A172 (cell line): ENCODE data around the gene C7orf25. TPM values are rescaled to one million over a fixed set of nuclear protein-coding genes. Genes with fewer than 3 reads are reported as not detected.
"Not testable (repeated sequence)": the region's sequence is repeated elsewhere in the genome, so short reads cannot be mapped to it uniquely, and the experiment has no call there.

Source experiments
- DNase-seq: peaks from one replicate; pipeline ENCODE4 v3.0.0-alpha.2; 2015; ENCODE audit warnings: low spot score
- total RNA-seq: library from RNA; depleted of rRNA; stranded (reverse); fragments of >200 nt; shearing (Covaris generic); gene quantifications from 2 replicates; pipeline ENCODE4 v1.2.3, GENCODE V29; 2014

Gene C7orf25
- total RNA-seq, 1 experiment from 2014 or later = 46.5 TPM

- no peak for DNase-seq
Measured at GRCh38 chr7:42929449-42929848, 17.6 kb upstream of the C7orf25 start.

- no peak for DNase-seq
Measured at GRCh38 chr7:42928754-42929153, 16.9 kb upstream of the C7orf25 start.

- no peak for DNase-seq
Measured at GRCh38 chr7:42926204-42926603, 14.3 kb upstream of the C7orf25 start.

- no peak for DNase-seq
Measured at GRCh38 chr7:42925630-42926029, 13.8 kb upstream of the C7orf25 start.

- no peak for DNase-seq
Measured at GRCh38 chr7:42924223-42924838, 12.5 kb upstream of the C7orf25 start.

GRCh38 chr7:42922017-42922753 is 10.3 kb upstream of the C7orf25 start:
- no peak for DNase-seq

- no peak for DNase-seq
Measured at GRCh38 chr7:42915356-42915755, 3.5 kb upstream of the C7orf25 start.

GRCh38 chr7:42914421-42915045 is 2.7 kb upstream of the C7orf25 start:
- DNase-seq = peak; percentile 77

GRCh38 chr7:42914009-42914408 is 2.1 kb upstream of the C7orf25 start:
- DNase-seq = no peak

- DNase-seq = no peak
Measured at GRCh38 chr7:42913591-42913990, 1.7 kb upstream of the C7orf25 start.

- DNase-seq = no peak
Measured at GRCh38 chr7:42910306-42910705, 1.6 kb downstream of the C7orf25 start.

- no peak for DNase-seq
Measured at GRCh38 chr7:42907316-42907715, 4.6 kb downstream of the C7orf25 start.

GRCh38 chr7:42906181-42906580 is 5.7 kb downstream of the C7orf25 start:
- DNase-seq = no peak

- no peak for DNase-seq
Measured at GRCh38 chr7:42902331-42902730, 9.5 kb downstream of the C7orf25 start.

GRCh38 chr7:42900842-42901241 is 11.0 kb downstream of the C7orf25 start:
- DNase-seq = no peak

GRCh38 chr7:42893346-42894240 is 18.3 kb downstream of the C7orf25 start:
- DNase-seq = no peak

GRCh38 chr7:42886893-42887505 is 24.9 kb downstream of the C7orf25 start:
- DNase-seq = no peak

- DNase-seq = peak; percentile 29
Measured at GRCh38 chr7:42886129-42886528, 25.7 kb downstream of the C7orf25 start.

- DNase-seq = not testable (repeated sequence)
Measured at GRCh38 chr7:42885183-42885582, 26.7 kb downstream of the C7orf25 start.

- DNase-seq = no peak
Measured at GRCh38 chr7:42883950-42884349, 27.9 kb downstream of the C7orf25 start.

- DNase-seq = no peak
Measured at GRCh38 chr7:42880392-42880791, 31.5 kb downstream of the C7orf25 start.

- no peak for DNase-seq
Measured at GRCh38 chr7:42878303-42878702, 33.6 kb downstream of the C7orf25 start.
